Spleen (tissue), 11 donors: Measurements from ENCODE around the gene WNK1. TPM values are rescaled to one million over a fixed set of nuclear protein-coding genes. Genes with fewer than 3 reads are reported as not detected.

Experiments
- DNase-seq: peaks from one replicate; pipeline ENCODE4 v3.0.0-alpha.2; 2020
- H3K27ac ChIP-seq, 8 donors: fragments of 200-600 bp; sonication (generic) in 7 of 8; 1 replicate in 4 of 8; 2 replicates in 4 of 8; pipeline versions ENCODE4 v1.5.0 to v1.8.0; 2016 to 2021; ENCODE audit warnings: inconsistent platforms in 4 of 8, mild to moderate bottlenecking in 4 of 8, moderate library complexity in 1 of 8
- H3K27me3 ChIP-seq, 7 donors: fragments of 200-600 bp; sonication (generic) in 6 of 7; replicated peaks in 1 of 7; 1 replicate in 4 of 7; 2 replicates in 3 of 7; pipeline versions ENCODE4 v1.5.0 to v1.8.0; 2016 to 2021; ENCODE audit warnings: inconsistent platforms in 3 of 7, mild to moderate bottlenecking in 1 of 7
- H3K36me3 ChIP-seq, 6 donors: fragments of 200-600 bp; sonication (generic) in 5 of 6; 1 replicate in 4 of 6; 2 replicates in 2 of 6; pipeline versions ENCODE4 v1.5.0 to v1.8.0; 2016 to 2021; ENCODE audit warnings: inconsistent platforms in 2 of 6
- H3K4me1 ChIP-seq, 6 donors: fragments of 200-600 bp; sonication (generic) in 5 of 6; 1 replicate in 3 of 6; 2 replicates in 3 of 6; pipeline versions ENCODE4 v1.5.0 to v1.8.0; 2016 to 2021; ENCODE audit warnings: inconsistent platforms in 3 of 6
- H3K4me3 ChIP-seq, 8 donors: fragments of 200-600 bp; sonication (generic) in 7 of 8; 1 replicate in 4 of 8; 2 replicates in 4 of 8; pipeline versions ENCODE4 v1.5.0 to v1.8.0; 2016 to 2021; ENCODE audit warnings: inconsistent platforms in 4 of 8, mild to moderate bottlenecking in 4 of 8, moderate library complexity in 2 of 8
- H3K9me3 ChIP-seq, 8 donors: fragments of 200-600 bp; sonication (generic) in 7 of 8; 1 replicate in 4 of 8; 2 replicates in 4 of 8; pipeline versions ENCODE4 v1.5.0 to v1.8.0; 2016 to 2021; ENCODE audit warnings: inconsistent platforms in 4 of 8
- CTCF ChIP-seq, 11 experiments: fragments of 200-600 bp in 7 of 11; fragments of 450-650 bp in 4 of 11; sonication (generic) in 4 of 11; IDR thresholded peaks in 8 of 11; conservative IDR thresholded peaks in 3 of 11; 1 replicate in 7 of 11; 2 replicates in 4 of 11; pipeline versions ENCODE4 v1.4.0 to v1.8.0; 2016 to 2021; ENCODE audit warnings: antibody characterized with exemption in 11 of 11, inconsistent platforms in 4 of 11, mild to moderate bottlenecking in 1 of 11
- POLR2A ChIP-seq, 3 donors: fragments of 450-650 bp; IDR thresholded peaks; one replicate each; pipeline ENCODE4 v1.5.1; 2017; ENCODE audit warnings: antibody characterized with exemption in 3 of 3, mild to moderate bottlenecking in 1 of 3
- POLR2AphosphoS5 ChIP-seq, 3 donors: sonication (generic); formaldehyde crosslinking; IDR thresholded peaks; one replicate each; pipeline ENCODE4 v1.5.1; 2017; ENCODE audit warnings: antibody characterized with exemption in 3 of 3
- WGBS, 5 donors: extraction: QIAGEN DNeasy Blood & Tissue Kit in 3 of 5; methylation state at CpG; one replicate each; pipeline versions ENCODE4 v1.1.5 to v1.1.7; 2013 to 2018; 5-methylcytosine and 5-hydroxymethylcytosine counted together
- intact Hi-C: fragments of 100-400 bp; cut with DNase I; formaldehyde crosslinking; loops from one replicate; pipeline ENCODE4 v1.15.0; 2023; ENCODE audit warnings: low total_unique reads
- polyA plus RNA-seq, 3 donors: library from polyadenylated mRNA; stranded (reverse); fragments of 200-250 nt; gene quantifications; one replicate each; pipeline ENCODE4 v1.2.1, GENCODE V29; 2013
- total RNA-seq, 7 donors: library from RNA; depleted of rRNA in 3 of 7; stranded (reverse); fragments of >200 nt in 3 of 7; fragmentation: NEBNext Ultra II Directional in 4 of 7; extraction: Animal tissue kit (Norgen Biotek cat#: 25700) in 4 of 7; gene quantifications; one replicate each; pipeline versions ENCODE4 v1.1.0 to v1.2.1, GENCODE V29; 2016 to 2021
- donor health status: healthy with polysubstance abuse.
- donor health status: DM: no; HTN: no; CAD: no; lungs with moderate emphysema.
- donor health status: DM: no; HTN: no; CAD: no.
- donor health status: Bipolar disorder and iron deficiency.
- donor health status: healthy.
- donor health status: DM: no; HTN: no; CAD: no.
- donor health status: DM: yes; HTN: yes; CAD: no.

WNK1 gene
- total and polyA plus RNA-seq, 10 donors, result 8.8 to 261 (median 202) TPM

GRCh38 chr12:835754-836518, 83.6 kb downstream of the WNK1 start:
- intact Hi-C loops, result no loop called here
- H3K36me3 ChIP-seq, result peaks cover 0 to 65% (median 11%) of the 10 kb centered on the region in 6 donors
- no peak for DNase-seq
- no peaks in the 10 kb centered on the region for H3K9me3 ChIP-seq
- H3K27me3 ChIP-seq, result no peaks in the 10 kb centered on the region
- no peak overlapping the region for H3K4me3 ChIP-seq
- no peak overlapping the region for H3K27ac ChIP-seq
- peaks cover 0 to 26% (median 2%) of the 10 kb centered on the region in 6 donors for H3K4me1 ChIP-seq
- TF ChIP-seq POLR2A (IDR thresholded peaks at IDR 0.05) (no peak), POLR2AphosphoS5 (IDR thresholded peaks at IDR 0.05) (no peak), CTCF (IDR thresholded peaks at IDR 0.05 in 8 of 11, conservative IDR thresholded peaks at IDR 0.05 in 3 of 11) (no peak)
- 83 to 97% (median 91%) methylated on average over 3 of the region's 3 CpGs for WGBS, 5 donors

GRCh38 chr12:836952-837351, 84.6 kb downstream of the WNK1 start:
- no peaks in the 10 kb centered on the region for H3K27me3 ChIP-seq
- DNase-seq, result no peak
- TF ChIP-seq POLR2A (IDR thresholded peaks at IDR 0.05) (no peak), CTCF (IDR thresholded peaks at IDR 0.05 in 8 of 11, conservative IDR thresholded peaks at IDR 0.05 in 3 of 11) (no peak), POLR2AphosphoS5 (IDR thresholded peaks at IDR 0.05) (no peak)
- peaks cover 0 to 36% (median 7%) of the 10 kb centered on the region in 6 donors for H3K4me1 ChIP-seq
- peaks cover 0 to 63% (median 8%) of the 10 kb centered on the region in 6 donors for H3K36me3 ChIP-seq
- intact Hi-C loops, result no loop called here
- no peaks in the 10 kb centered on the region for H3K9me3 ChIP-seq
- 89 to 96% (median 95%) methylated on average over 6 of the region's 6 CpGs for WGBS, 5 donors
- H3K27ac ChIP-seq, result no peak overlapping the region
- no peak overlapping the region for H3K4me3 ChIP-seq

- Histone ChIP-seq H3K27me3 (no peaks in the 10 kb centered on the region), H3K4me1 (peaks cover 0 to 37% (median 10%) of the 10 kb centered on the region in 6 donors), H3K27ac (no peak overlapping the region), H3K4me3 (no peak overlapping the region), H3K9me3 (no peaks in the 10 kb centered on the region), H3K36me3 (peaks cover 0 to 61% (median 8%) of the 10 kb centered on the region in 6 donors)
- DNase-seq, result no peak
- TF ChIP-seq CTCF (IDR thresholded peaks at IDR 0.05 in 8 of 11, conservative IDR thresholded peaks at IDR 0.05 in 3 of 11) (no peak), POLR2AphosphoS5 (IDR thresholded peaks at IDR 0.05) (no peak), POLR2A (IDR thresholded peaks at IDR 0.05) (no peak)
- intact Hi-C loops, result no loop called here
- WGBS, 5 donors, result 87 to 99% (median 95%) methylated on average over 2 of the region's 2 CpGs
These were observed 85.2 kb downstream of the WNK1 start for GRCh38 chr12:837548-837947.

GRCh38 chr12:843609-844008, 91.2 kb downstream of the WNK1 start:
- intact Hi-C loops, result no loop called here
- no peak for TF ChIP-seq POLR2AphosphoS5 (IDR thresholded peaks at IDR 0.05)
- no peak for TF ChIP-seq POLR2A (IDR thresholded peaks at IDR 0.05)
- no peak for TF ChIP-seq CTCF (IDR thresholded peaks at IDR 0.05 in 8 of 11, conservative IDR thresholded peaks at IDR 0.05 in 3 of 11)
- H3K4me3 ChIP-seq, result no peak overlapping the region
- no peaks in the 10 kb centered on the region for H3K27me3 ChIP-seq
- no peaks in the 10 kb centered on the region for H3K9me3 ChIP-seq
- DNase-seq, result no peak
- no peak overlapping the region for H3K27ac ChIP-seq
- peaks cover 0 to 51% (median 16%) of the 10 kb centered on the region in 6 donors for H3K4me1 ChIP-seq
- peaks cover 0 to 60% (median 4%) of the 10 kb centered on the region in 6 donors for H3K36me3 ChIP-seq
